HepG2 (cell line): Measurements from ENCODE around the gene SLC20A1. TPM values are rescaled to one million over a fixed set of nuclear protein-coding genes. Genes with fewer than 3 reads are reported as not detected.

Experiments used
- ARID5B ChIP-seq: IDR thresholded peaks from 2 replicates; pipeline ENCODE4 v1.4.0; 2020; ENCODE audit warnings: mild to moderate bottlenecking, missing genetic modification reagents
- CHD2 ChIP-seq: IDR thresholded peaks from 2 replicates; pipeline ENCODE4 v1.6.1; 2011; ENCODE audit warnings: low read depth, low read length, improper control_type of control experiment
- DZIP1 ChIP-seq: sonication (generic); formaldehyde crosslinking; IDR thresholded peaks from 2 replicates; pipeline ENCODE4 v1.5.0; 2020; ENCODE audit warnings: mild to moderate bottlenecking, missing genetic modification reagents
- GATAD2A ChIP-seq: IDR thresholded peaks from 2 replicates; pipeline ENCODE4 v1.6.1; 2016
- ISL2 ChIP-seq: sonication (generic); formaldehyde crosslinking; IDR thresholded peaks from 2 replicates; pipeline ENCODE4 v1.5.0; 2020; ENCODE audit warnings: missing genetic modification reagents
- MXD4 ChIP-seq: IDR thresholded peaks from 2 replicates; pipeline ENCODE4 v1.6.1; 2016; ENCODE audit warnings: mild to moderate bottlenecking, missing biosample characterization, missing genetic modification reagents
- PITX1 ChIP-seq: sonication (generic); formaldehyde crosslinking; IDR thresholded peaks from 2 replicates; pipeline ENCODE4 v1.5.1; 2020; ENCODE audit warnings: mild to moderate bottlenecking, missing genetic modification reagents
- POGZ ChIP-seq: sonication (generic); formaldehyde crosslinking; IDR thresholded peaks from 2 replicates; pipeline ENCODE4 v1.4.0; 2020; ENCODE audit warnings: mild to moderate bottlenecking, missing genetic modification reagents
- SIN3A ChIP-seq: IDR thresholded peaks from 2 replicates; pipeline ENCODE4 v1.6.1; 2011; ENCODE audit warnings: low read depth, mild to moderate bottlenecking, control low read depth, low read length, borderline replicate concordance
- SP140L ChIP-seq: sonication (generic); formaldehyde crosslinking; IDR thresholded peaks from 2 replicates; pipeline ENCODE4 v1.4.0; 2020; ENCODE audit warnings: missing genetic modification reagents, borderline replicate concordance
- TMF1 ChIP-seq: sonication (generic); formaldehyde crosslinking; IDR thresholded peaks from 2 replicates; pipeline ENCODE4 v1.8.1; 2022; ENCODE audit warnings: low read depth, missing genetic modification reagents
- TSC22D2 ChIP-seq: sonication (generic); formaldehyde crosslinking; IDR thresholded peaks from 2 replicates; pipeline ENCODE4 v1.5.1; 2020; ENCODE audit warnings: missing genetic modification reagents, mild to moderate bottlenecking, borderline replicate concordance
- XRCC5 ChIP-seq: fragments of 200-400 bp; formaldehyde crosslinking; optimal IDR thresholded peaks from 2 replicates; pipeline ENCODE3; 2017; ENCODE audit warnings: mild to moderate bottlenecking, low read length
- ZBTB7B ChIP-seq: sonication (generic); formaldehyde crosslinking; IDR thresholded peaks from 2 replicates; pipeline ENCODE4 v1.4.0; 2020; ENCODE audit warnings: missing genetic modification reagents
- ZFP1 ChIP-seq: IDR thresholded peaks from 2 replicates; pipeline ENCODE4 v1.6.1; 2016
- ZMYM4 ChIP-seq: sonication (generic); formaldehyde crosslinking; IDR thresholded peaks from 2 replicates; pipeline ENCODE4 v1.8.1; 2023; ENCODE audit warnings: mild to moderate bottlenecking, missing genetic modification reagents
- ZNF574 ChIP-seq: sonication (generic); formaldehyde crosslinking; IDR thresholded peaks from 2 replicates; pipeline ENCODE4 v1.4.0; 2020; ENCODE audit warnings: missing genetic modification reagents
- ZNF598 ChIP-seq: sonication (generic); formaldehyde crosslinking; IDR thresholded peaks from 2 replicates; pipeline ENCODE4 v1.5.1; 2020; ENCODE audit warnings: mild to moderate bottlenecking, missing genetic modification reagents, borderline replicate concordance
- ZNF619 ChIP-seq: sonication (generic); formaldehyde crosslinking; IDR thresholded peaks from 2 replicates; pipeline ENCODE4 v1.4.0; 2020; ENCODE audit warnings: mild to moderate bottlenecking, missing genetic modification reagents
- ZNF800 ChIP-seq: sonication (generic); formaldehyde crosslinking; IDR thresholded peaks from 2 replicates; pipeline ENCODE4 v1.4.0; 2020; ENCODE audit warnings: missing genetic modification reagents
- polyA plus RNA-seq, 8 experiments: library from polyadenylated mRNA; depleted of rRNA in 3 of 8; stranded (reverse) in 7 of 8; unstranded in 1 of 8; fragments of >200 nt; fragmentation: Illumina TruSeq in 4 of 8; extraction: Trizol in 4 of 8; gene quantifications; 2 replicates each; pipeline versions ENCODE4 v1.2.1 to v1.2.3, GENCODE V29; 2011 to 2016; ENCODE audit warnings: low read depth in 4 of 8, missing spikeins in 1 of 8, mixed read lengths in 1 of 8; ENCODE audit not compliant: insufficient read depth in 1 of 8
- total RNA-seq, 5 experiments: library from RNA; depleted of rRNA; stranded (reverse); fragments of >200 nt; fragmentation: Illumina TruSeq; extraction: Trizol; gene quantifications; 2 replicates each; pipeline ENCODE4 v1.2.3, GENCODE V29; 2016; ENCODE audit warnings: low read depth in 1 of 5

SLC20A1 gene
- total and polyA plus RNA-seq, 2 of the 13 experiments (the other 11 are each of a cell fraction or from before 2014, with no cell fraction given), result 54.0 to 85.9 TPM

GRCh38 chr2:112626604-112627059, 19.1 kb upstream of the SLC20A1 start (continued):
- no peak for TF ChIP-seq SIN3A
- peak; percentile 38 for TF ChIP-seq ZNF574
- TF ChIP-seq TMF1, result no peak
- TF ChIP-seq GATAD2A, result peak; percentile 49; the same call in 1 of the 2 replicates
- TF ChIP-seq ZNF619 (CRISPR knock-in tag), result 0 out of 2 replicates have a peak, but pooled peaks have one; percentile 59
- peak; percentile 59 for TF ChIP-seq XRCC5
- TF ChIP-seq ZNF598 (CRISPR knock-in tag), result no peak
- TF ChIP-seq ZBTB7B (CRISPR knock-in tag), result 0 out of 2 replicates have a peak, but pooled peaks have one; percentile 63
- peak; percentile 42; the same call in 1 of the 2 replicates for TF ChIP-seq ISL2 (CRISPR knock-in tag)
- peak; percentile 61; the same call in 1 of the 2 replicates for TF ChIP-seq SP140L (CRISPR knock-in tag)
- no peak for TF ChIP-seq DZIP1 (CRISPR knock-in tag)
- 0 out of 2 replicates have a peak, but pooled peaks have one; percentile 20 for TF ChIP-seq ZMYM4 (CRISPR knock-in tag)
- TF ChIP-seq TSC22D2 (CRISPR knock-in tag), result peak; percentile 64; the same call in 1 of the 2 replicates
- TF ChIP-seq ZNF800 (CRISPR knock-in tag), result no peak
- no peak for TF ChIP-seq CHD2
- TF ChIP-seq POGZ (CRISPR knock-in tag), result no peak
- TF ChIP-seq ARID5B (CRISPR knock-in tag), result peak; percentile 66
- TF ChIP-seq PITX1 (CRISPR knock-in tag), result peak; percentile 35; the same call in 1 of the 2 replicates
- 0 out of 2 replicates have a peak, but pooled peaks have one; percentile 34 for TF ChIP-seq MXD4 (CRISPR knock-in tag)
- no peak for TF ChIP-seq ZFP1 (CRISPR knock-in tag)
